ENCODE results near the gene KCNMA1.

Gene KCNMA1

GRCh38 chr10:76829724-76830123 is 807.9 kb downstream of the KCNMA1 start:
- H2AFZ ChIP-seq = no peak overlapping the region
- H3K4me1 ChIP-seq = no peaks in the 10 kb centered on the region
- no peak overlapping the region for H3K4me2 ChIP-seq (ENCODE audit: low read length)
- H3K36me3 ChIP-seq (ENCODE audit: control insufficient read depth, insufficient read depth, low read length) = no peaks in the 10 kb centered on the region
- H3K79me2 ChIP-seq = no peaks in the 10 kb centered on the region
- TF ChIP-seq CTCF (IDR thresholded peaks at IDR 0.05) = no peak
- no peak overlapping the region for H3K4me3 ChIP-seq (ENCODE audit: low read depth, low read length)
- H3K9ac ChIP-seq = no peak overlapping the region
- no peak overlapping the region for H3K27ac ChIP-seq
- H3K27me3 ChIP-seq (ENCODE audit: control insufficient read depth, insufficient read depth, low read length) = no peaks in the 10 kb centered on the region
- no peaks in the 10 kb centered on the region for H3K9me3 ChIP-seq (ENCODE audit: control insufficient read depth, low read length)

Data from parathyroid adenoma (tissue), 2 donors.